ENCODE measurements around the gene STK10.

DNA sequence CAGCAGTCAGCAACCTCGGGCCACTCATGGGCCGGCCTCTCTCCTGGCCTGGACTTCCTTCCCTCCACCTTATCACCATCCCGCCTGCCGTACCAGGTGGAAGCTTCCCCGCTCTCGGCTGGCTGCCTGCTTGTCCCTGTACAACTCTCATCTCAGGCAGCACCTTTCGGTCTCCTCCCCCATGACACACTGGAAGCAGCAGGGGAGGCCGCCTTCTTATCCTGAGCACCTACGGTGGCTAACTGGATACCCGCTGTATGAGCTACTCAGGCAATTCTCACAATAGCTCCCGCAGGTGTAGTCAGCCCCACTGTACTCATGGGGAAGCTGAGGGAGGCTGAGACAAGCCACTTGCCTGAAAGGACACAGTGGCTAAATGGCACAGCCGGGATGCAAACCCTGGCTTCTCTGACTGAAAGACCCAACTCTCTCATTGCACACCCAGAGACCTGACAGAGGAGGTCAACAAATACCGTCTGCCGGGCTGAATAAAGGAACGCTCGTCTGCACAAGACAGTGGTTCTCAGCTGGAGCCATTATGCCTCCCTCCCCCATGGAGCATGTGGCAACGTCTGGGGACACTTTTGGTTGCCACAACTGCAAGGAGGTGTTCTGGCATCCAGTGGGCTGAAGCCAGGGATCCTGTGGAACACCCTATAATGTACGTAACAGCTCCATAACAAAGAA, 9.6 kb downstream of the STK10 start:
- no peak for TF ChIP-seq POLR2A (IDR thresholded peaks at IDR 0.05)
- TF ChIP-seq, protein P1, sequence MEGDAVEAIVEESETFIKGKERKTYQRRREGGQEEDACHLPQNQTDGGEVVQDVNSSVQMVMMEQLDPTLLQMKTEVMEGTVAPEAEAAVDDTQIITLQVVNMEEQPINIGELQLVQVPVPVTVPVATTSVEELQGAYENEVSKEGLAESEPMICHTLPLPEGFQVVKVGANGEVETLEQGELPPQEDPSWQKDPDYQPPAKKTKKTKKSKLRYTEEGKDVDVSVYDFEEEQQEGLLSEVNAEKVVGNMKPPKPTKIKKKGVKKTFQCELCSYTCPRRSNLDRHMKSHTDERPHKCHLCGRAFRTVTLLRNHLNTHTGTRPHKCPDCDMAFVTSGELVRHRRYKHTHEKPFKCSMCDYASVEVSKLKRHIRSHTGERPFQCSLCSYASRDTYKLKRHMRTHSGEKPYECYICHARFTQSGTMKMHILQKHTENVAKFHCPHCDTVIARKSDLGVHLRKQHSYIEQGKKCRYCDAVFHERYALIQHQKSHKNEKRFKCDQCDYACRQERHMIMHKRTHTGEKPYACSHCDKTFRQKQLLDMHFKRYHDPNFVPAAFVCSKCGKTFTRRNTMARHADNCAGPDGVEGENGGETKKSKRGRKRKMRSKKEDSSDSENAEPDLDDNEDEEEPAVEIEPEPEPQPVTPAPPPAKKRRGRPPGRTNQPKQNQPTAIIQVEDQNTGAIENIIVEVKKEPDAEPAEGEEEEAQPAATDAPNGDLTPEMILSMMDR (IDR thresholded peaks at IDR 0.05): no peak
